CD4-positive, CD25-positive, alpha-beta regulatory T cell (primary cell): Measurements from ENCODE around the gene DRAM2. TPM values are rescaled to one million over a fixed set of nuclear protein-coding genes. Genes with fewer than 3 reads are reported as not detected.

ENCODE experiments used
- ATAC-seq, 2 donors: fragments of 150-1000 bp; cut with Tn5 transposase; one replicate each; pipeline ENCODE4 v1.10.0; 2021; ENCODE audit warnings: low read depth in 2 of 2, moderate number of reproducible peaks in 2 of 2, moderate library complexity in 1 of 2
- DNase-seq, 3 donors: peaks; one replicate each; pipeline versions ENCODE4 v3.0.0 to v3.0.0-alpha.2; 2012 to 2022; ENCODE audit warnings: mixed read lengths in 1 of 3
- H3K27ac ChIP-seq: one replicate; pipeline ENCODE4 v1.7.0; 2013; ENCODE audit warnings: mild to moderate bottlenecking, low read length; ENCODE audit not compliant: insufficient read depth, poor library complexity, severe bottlenecking
- H3K27me3 ChIP-seq: one replicate; pipeline ENCODE4 v1.7.0; 2013; ENCODE audit warnings: low read length; ENCODE audit not compliant: control insufficient read depth, insufficient read depth
- H3K36me3 ChIP-seq: one replicate; pipeline ENCODE4 v1.7.0; 2013; ENCODE audit warnings: mild to moderate bottlenecking, low read length, moderate library complexity; ENCODE audit not compliant: control insufficient read depth, insufficient read depth
- H3K4me1 ChIP-seq: 2 replicates; pipeline ENCODE4 v1.7.0; 2013; ENCODE audit warnings: mild to moderate bottlenecking, low read length; ENCODE audit not compliant: insufficient read depth, control insufficient read depth, poor library complexity, severe bottlenecking
- H3K4me3 ChIP-seq: one replicate; pipeline ENCODE4 v1.7.0; 2013; ENCODE audit warnings: low read depth, mild to moderate bottlenecking, low read length, moderate library complexity
- H3K9me3 ChIP-seq, 2 experiments: 1 replicate in 1 of 2; 2 replicates in 1 of 2; pipeline ENCODE4 v1.7.0; 2013; ENCODE audit warnings: low read length in 2 of 2, mild to moderate bottlenecking in 1 of 2, moderate library complexity in 1 of 2; ENCODE audit not compliant: control insufficient read depth in 2 of 2
- H3K27ac Mint-ChIP-seq, 3 donors: one replicate each; pipeline ENCODE4 v1.8.0; 2020 to 2022; ENCODE audit warnings: mild to moderate bottlenecking in 3 of 3, mixed read lengths in 3 of 3, moderate library complexity in 2 of 3
- H3K27me3 Mint-ChIP-seq: one replicate; pipeline ENCODE4 v1.8.0; 2022; ENCODE audit warnings: mild to moderate bottlenecking, mixed read lengths
- H3K36me3 Mint-ChIP-seq: one replicate; pipeline ENCODE4 v1.8.0; 2020; ENCODE audit warnings: mixed read lengths
- H3K4me1 Mint-ChIP-seq, 4 donors: one replicate each; pipeline ENCODE4 v1.8.0; 2020 to 2022; ENCODE audit warnings: mixed read lengths in 4 of 4, mild to moderate bottlenecking in 1 of 4
- H3K4me3 Mint-ChIP-seq, 4 donors: one replicate each; pipeline ENCODE4 v1.8.0; 2020 to 2022; ENCODE audit warnings: mild to moderate bottlenecking in 4 of 4, mixed read lengths in 4 of 4, moderate library complexity in 3 of 4
- H3K9me3 Mint-ChIP-seq, 7 donors: one replicate each; pipeline ENCODE4 v1.8.0; 2020 to 2022; ENCODE audit warnings: mixed read lengths in 7 of 7, mild to moderate bottlenecking in 3 of 7, moderate library complexity in 2 of 7
- polyA plus RNA-seq, 4 donors: library from polyadenylated mRNA; unstranded; fragments of 300-500 nt; fragmentation: Illumina TruSeq; gene quantifications; one replicate each; pipeline ENCODE4 v1.2.3, GENCODE V29; 2021
- total RNA-seq: library from RNA; stranded (reverse); gene quantifications from one replicate; pipeline ENCODE4 v1.2.3, GENCODE V29; 2022

DRAM2 gene
- total and polyA plus RNA-seq, 5 donors from 2014 or later = 37.2 to 112 (median 95.9) TPM

- H3K27ac Mint-ChIP-seq = peak overlapping the region in 2 of 3 donors; percentile 54 to 60
- no peak overlapping the region for H3K4me3 ChIP-seq
- no peaks in the 10 kb centered on the region for H3K9me3 ChIP-seq
- ATAC-seq (no peak), DNase-seq (no peak)
- H3K27ac ChIP-seq = no peak overlapping the region
- H3K9me3 Mint-ChIP-seq = no peaks in the 10 kb centered on the region
- no peaks in the 10 kb centered on the region for H3K27me3 ChIP-seq
- no peak overlapping the region for H3K4me3 Mint-ChIP-seq
- H3K4me1 ChIP-seq = no peaks in the 10 kb centered on the region
- peaks cover 24 to 38% (median 33%) of the 10 kb centered on the region in 4 donors for H3K4me1 Mint-ChIP-seq
- H3K36me3 Mint-ChIP-seq = peaks cover 36% of the 10 kb centered on the region
- H3K36me3 ChIP-seq = peaks cover 36% of the 10 kb centered on the region
- no peaks in the 10 kb centered on the region for H3K27me3 Mint-ChIP-seq
Observed at GRCh38 chr1:111174070-111174469, 34.2 kb upstream of the DRAM2 start.

DNA sequence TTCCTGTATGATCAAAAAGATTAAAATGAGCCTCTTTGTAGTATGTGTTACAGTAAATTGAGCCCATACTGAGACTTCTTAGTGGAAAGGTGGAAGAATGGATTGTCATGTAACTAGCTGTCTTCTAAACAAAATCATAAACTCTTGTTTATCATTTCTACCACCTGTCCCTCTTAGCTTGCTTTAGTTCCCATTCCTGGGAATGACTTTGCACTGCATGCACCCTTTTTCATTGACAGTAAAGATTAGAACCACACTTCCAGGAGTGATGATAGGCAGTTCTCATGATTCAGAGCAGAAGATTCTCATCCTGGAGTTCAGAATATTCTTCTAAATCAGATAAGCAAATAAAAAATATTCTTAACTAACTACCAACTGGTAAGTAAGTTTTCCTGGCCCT lies 32.6 kb upstream of the DRAM2 start:
- peaks cover 50% of the 10 kb centered on the region for H3K36me3 ChIP-seq
- H3K4me1 ChIP-seq = no peaks in the 10 kb centered on the region
- H3K9me3 ChIP-seq = no peaks in the 10 kb centered on the region
- ATAC-seq (no peak), DNase-seq (no peak)
- peak overlapping the region; percentile 3 for H3K27ac ChIP-seq
- Mint-ChIP-seq H3K27ac (peak overlapping the region in 2 of 3 donors; percentile 6 to 9), H3K4me3 (no peak overlapping the region), H3K27me3 (no peaks in the 10 kb centered on the region), H3K36me3 (peaks cover 46% of the 10 kb centered on the region), H3K9me3 (no peaks in the 10 kb centered on the region), H3K4me1 (peaks cover 24 to 37% (median 30%) of the 10 kb centered on the region in 4 donors)
- no peaks in the 10 kb centered on the region for H3K27me3 ChIP-seq
- H3K4me3 ChIP-seq = no peak overlapping the region

GRCh38 chr1:111164151-111164550 lies 24.3 kb upstream of the DRAM2 start:
- Histone ChIP-seq H3K36me3 (peaks cover 64% of the 10 kb centered on the region), H3K27me3 (no peaks in the 10 kb centered on the region), H3K9me3 (no peaks in the 10 kb centered on the region), H3K4me3 (no peak overlapping the region), H3K4me1 (no peaks in the 10 kb centered on the region), H3K27ac (no peak overlapping the region)
- no peak overlapping the region for H3K4me3 Mint-ChIP-seq
- H3K4me1 Mint-ChIP-seq = peaks cover 5 to 23% (median 20%) of the 10 kb centered on the region in 4 donors
- no peaks in the 10 kb centered on the region for H3K27me3 Mint-ChIP-seq
- DNase-seq (no peak), ATAC-seq (no peak)
- H3K9me3 Mint-ChIP-seq = no peaks in the 10 kb centered on the region
- peaks cover 54% of the 10 kb centered on the region for H3K36me3 Mint-ChIP-seq
- no peak overlapping the region for H3K27ac Mint-ChIP-seq

GRCh38 chr1:111163363-111163762 lies 23.5 kb upstream of the DRAM2 start:
- no peak for ATAC-seq
- Histone ChIP-seq H3K9me3 (no peaks in the 10 kb centered on the region), H3K27ac (no peak overlapping the region), H3K36me3 (peaks cover 61% of the 10 kb centered on the region), H3K4me3 (no peak overlapping the region), H3K4me1 (no peaks in the 10 kb centered on the region), H3K27me3 (no peaks in the 10 kb centered on the region)
- DNase-seq = no peak
- Mint-ChIP-seq H3K27me3 (no peaks in the 10 kb centered on the region), H3K27ac (no peak overlapping the region), H3K9me3 (no peaks in the 10 kb centered on the region), H3K36me3 (peaks cover 49% of the 10 kb centered on the region), H3K4me1 (peaks cover 5 to 24% (median 22%) of the 10 kb centered on the region in 4 donors), H3K4me3 (no peak overlapping the region)

DNA sequence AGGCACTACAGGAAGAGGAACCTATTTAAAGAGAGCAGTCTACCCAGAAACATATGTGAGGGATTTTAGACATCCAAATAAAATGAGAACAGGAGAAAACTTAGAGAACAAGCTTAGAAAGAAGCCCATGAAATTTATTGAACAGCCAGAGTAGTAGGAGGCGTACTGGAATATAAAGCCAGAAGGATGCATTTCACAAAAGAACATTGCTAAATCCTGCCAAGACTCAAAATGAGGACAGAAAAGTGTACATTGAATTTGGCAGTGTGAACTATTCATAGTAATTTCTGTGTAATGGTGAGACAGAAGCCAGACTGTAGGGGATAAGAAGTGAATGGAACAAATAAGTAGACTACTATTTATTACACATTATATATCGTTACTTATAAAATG lies 22.6 kb upstream of the DRAM2 start:
- no peaks in the 10 kb centered on the region for H3K9me3 ChIP-seq
- H3K27ac ChIP-seq = no peak overlapping the region
- no peaks in the 10 kb centered on the region for H3K27me3 ChIP-seq
- DNase-seq (no peak), ATAC-seq (no peak)
- Mint-ChIP-seq H3K4me1 (peaks cover 5 to 25% (median 20%) of the 10 kb centered on the region in 4 donors), H3K36me3 (peaks cover 41% of the 10 kb centered on the region), H3K27ac (peak overlapping the region in 2 of 3 donors; percentile 63 to 77), H3K9me3 (no peaks in the 10 kb centered on the region), H3K4me3 (no peak overlapping the region), H3K27me3 (no peaks in the 10 kb centered on the region)
- no peak overlapping the region for H3K4me3 ChIP-seq
- H3K36me3 ChIP-seq = peaks cover 57% of the 10 kb centered on the region
- no peaks in the 10 kb centered on the region for H3K4me1 ChIP-seq

GRCh38 chr1:111161843-111162487 lies 22.1 kb upstream of the DRAM2 start:
- H3K9me3 ChIP-seq = no peaks in the 10 kb centered on the region
- H3K4me3 ChIP-seq = no peak overlapping the region
- H3K27ac ChIP-seq = no peak overlapping the region
- Mint-ChIP-seq H3K4me1 (peaks cover 6 to 26% (median 21%) of the 10 kb centered on the region in 4 donors), H3K27me3 (no peaks in the 10 kb centered on the region), H3K27ac (peak overlapping the region in 1 of 3 donors; percentile 77), H3K36me3 (peaks cover 41% of the 10 kb centered on the region), H3K4me3 (no peak overlapping the region), H3K9me3 (no peaks in the 10 kb centered on the region)
- ATAC-seq (no peak), DNase-seq (no peak)
- H3K27me3 ChIP-seq = no peaks in the 10 kb centered on the region
- H3K4me1 ChIP-seq = no peaks in the 10 kb centered on the region
- H3K36me3 ChIP-seq = peaks cover 57% of the 10 kb centered on the region

GRCh38 chr1:111157431-111157830 lies 17.5 kb upstream of the DRAM2 start:
- Histone ChIP-seq H3K4me1 (peaks cover 6% of the 10 kb centered on the region), H3K4me3 (no peak overlapping the region), H3K27ac (no peak overlapping the region), H3K27me3 (no peaks in the 10 kb centered on the region), H3K9me3 (no peaks in the 10 kb centered on the region), H3K36me3 (peaks cover 51% of the 10 kb centered on the region)
- H3K27ac Mint-ChIP-seq = no peak overlapping the region
- peaks cover 32 to 49% (median 44%) of the 10 kb centered on the region in 4 donors for H3K4me1 Mint-ChIP-seq
- ATAC-seq (no peak), DNase-seq (no peak)
- H3K27me3 Mint-ChIP-seq = no peaks in the 10 kb centered on the region
- peaks cover 64% of the 10 kb centered on the region for H3K36me3 Mint-ChIP-seq
- no peaks in the 10 kb centered on the region for H3K9me3 Mint-ChIP-seq
- no peak overlapping the region for H3K4me3 Mint-ChIP-seq
